HEK293 (cell line): ENCODE data around the gene TRMT112.

Experiments
- GLIS1 ChIP-seq: fragments of 450-650 bp; formaldehyde crosslinking; IDR thresholded peaks from 2 replicates; pipeline ENCODE4 v1.5.1; 2016; ENCODE audit warnings: missing biosample characterization, missing genetic modification characterization
- KLF1 ChIP-seq: fragments of 450-650 bp; formaldehyde crosslinking; IDR thresholded peaks from 2 replicates; pipeline ENCODE4 v1.5.1; 2016; ENCODE audit warnings: missing biosample characterization, missing genetic modification characterization
- KLF10 ChIP-seq: fragments of 450-650 bp; IDR thresholded peaks from 2 replicates; pipeline ENCODE4 v1.5.1; 2018; ENCODE audit warnings: missing biosample characterization, mild to moderate bottlenecking, missing genetic modification characterization
- KLF7 ChIP-seq: fragments of 450-650 bp; formaldehyde crosslinking; IDR thresholded peaks from 2 replicates; pipeline ENCODE4 v1.5.1; 2016; ENCODE audit warnings: missing biosample characterization, missing genetic modification characterization, borderline replicate concordance
- MEIS1 ChIP-seq: sonication (generic); formaldehyde crosslinking; IDR thresholded peaks from 2 replicates; pipeline ENCODE4 v1.8.1; 2022; ENCODE audit warnings: missing genetic modification reagents, mild to moderate bottlenecking, borderline replicate concordance
- PRDM1 ChIP-seq: fragments of 450-650 bp; formaldehyde crosslinking; IDR thresholded peaks from 2 replicates; pipeline ENCODE4; 2016; ENCODE audit warnings: missing biosample characterization, missing genetic modification characterization
- SP3 ChIP-seq: fragments of 450-650 bp; formaldehyde crosslinking; IDR thresholded peaks from 2 replicates; pipeline ENCODE4 v1.5.1; 2016; ENCODE audit warnings: missing biosample characterization, missing genetic modification characterization
- WT1 ChIP-seq: fragments of 450-650 bp; formaldehyde crosslinking; IDR thresholded peaks from 2 replicates; pipeline ENCODE4 v1.5.1; 2016; ENCODE audit warnings: missing biosample characterization, missing genetic modification characterization
- ZNF114 ChIP-seq: fragments of 450-650 bp; formaldehyde crosslinking; IDR thresholded peaks from 2 replicates; pipeline ENCODE4 v1.5.0; 2017; ENCODE audit warnings: missing biosample characterization, missing genetic modification characterization
- ZNF121 ChIP-seq: fragments of 450-650 bp; formaldehyde crosslinking; IDR thresholded peaks from 2 replicates; pipeline ENCODE4 v1.5.1; 2016; ENCODE audit warnings: missing biosample characterization, missing genetic modification characterization
- ZNF138 ChIP-seq: fragments of 450-650 bp; formaldehyde crosslinking; IDR thresholded peaks from 2 replicates; pipeline ENCODE4 v1.5.1; 2016; ENCODE audit warnings: missing biosample characterization, missing genetic modification characterization, borderline replicate concordance
- ZNF169 ChIP-seq: fragments of 450-650 bp; formaldehyde crosslinking; IDR thresholded peaks from 2 replicates; pipeline ENCODE4 v1.5.1; 2016; ENCODE audit warnings: missing biosample characterization, missing genetic modification characterization
- ZNF223 ChIP-seq: fragments of 450-650 bp; formaldehyde crosslinking; IDR thresholded peaks from 2 replicates; pipeline ENCODE4 v1.5.1; 2016; ENCODE audit warnings: missing biosample characterization, missing genetic modification characterization
- ZNF292 ChIP-seq: fragments of 450-650 bp; formaldehyde crosslinking; IDR thresholded peaks from 2 replicates; pipeline ENCODE4 v1.5.1; 2016; ENCODE audit warnings: low read depth, missing biosample characterization, missing genetic modification characterization, borderline replicate concordance
- ZNF302 ChIP-seq: fragments of 450-650 bp; formaldehyde crosslinking; IDR thresholded peaks from 2 replicates; pipeline ENCODE4 v1.5.1; 2016; ENCODE audit warnings: missing biosample characterization, missing genetic modification characterization, low read depth
- ZNF350 ChIP-seq: fragments of 450-650 bp; formaldehyde crosslinking; IDR thresholded peaks from 2 replicates; pipeline ENCODE4 v1.5.0; 2017; ENCODE audit warnings: missing biosample characterization, mild to moderate bottlenecking, missing genetic modification characterization
- ZNF354C ChIP-seq: fragments of 450-650 bp; formaldehyde crosslinking; IDR thresholded peaks from 2 replicates; pipeline ENCODE4 v1.5.1; 2016; ENCODE audit warnings: missing biosample characterization, missing genetic modification characterization, low read depth, borderline replicate concordance
- ZNF404 ChIP-seq: fragments of 450-650 bp; formaldehyde crosslinking; IDR thresholded peaks from 2 replicates; pipeline ENCODE4 v1.5.1; 2017; ENCODE audit warnings: missing biosample characterization, missing genetic modification characterization
- ZNF416 ChIP-seq: fragments of 450-650 bp; formaldehyde crosslinking; IDR thresholded peaks from 2 replicates; pipeline ENCODE4 v1.5.1; 2016; ENCODE audit warnings: missing biosample characterization, missing genetic modification characterization
- ZNF529 ChIP-seq: fragments of 450-650 bp; formaldehyde crosslinking; IDR thresholded peaks from 2 replicates; pipeline ENCODE4 v1.5.1; 2017; ENCODE audit warnings: missing genetic modification characterization, missing biosample characterization; ENCODE audit not compliant: insufficient replicate concordance
- ZNF530 ChIP-seq: fragments of 450-650 bp; formaldehyde crosslinking; IDR thresholded peaks from 2 replicates; pipeline ENCODE4 v1.5.1; 2016; ENCODE audit warnings: low read depth, missing biosample characterization, missing genetic modification characterization
- ZNF544 ChIP-seq: fragments of 450-650 bp; formaldehyde crosslinking; IDR thresholded peaks from 2 replicates; pipeline ENCODE4 v1.5.0; 2017; ENCODE audit warnings: missing biosample characterization, missing genetic modification characterization
- ZNF548 ChIP-seq: fragments of 450-650 bp; formaldehyde crosslinking; IDR thresholded peaks from 2 replicates; pipeline ENCODE4 v1.5.1; 2016; ENCODE audit warnings: missing biosample characterization, missing genetic modification characterization
- ZNF555 ChIP-seq: fragments of 450-650 bp; formaldehyde crosslinking; conservative IDR thresholded peaks from 2 replicates; pipeline ENCODE4 v1.5.1; 2017; ENCODE audit warnings: missing biosample characterization, mild to moderate bottlenecking, missing genetic modification characterization, inconsistent platforms
- ZNF610 ChIP-seq: fragments of 450-650 bp; formaldehyde crosslinking; IDR thresholded peaks from 2 replicates; pipeline ENCODE4 v1.5.1; 2016; ENCODE audit warnings: missing biosample characterization, missing genetic modification characterization, borderline replicate concordance
- ZNF624 ChIP-seq: fragments of 450-650 bp; formaldehyde crosslinking; IDR thresholded peaks from 2 replicates; pipeline ENCODE4 v1.5.1; 2017; ENCODE audit warnings: missing biosample characterization, missing genetic modification characterization
- ZNF776 ChIP-seq: fragments of 450-650 bp; formaldehyde crosslinking; IDR thresholded peaks from 2 replicates; pipeline ENCODE4 v1.5.0; 2017; ENCODE audit warnings: missing biosample characterization, missing genetic modification characterization, borderline replicate concordance
- ZNF777 ChIP-seq: fragments of 450-650 bp; formaldehyde crosslinking; IDR thresholded peaks from 2 replicates; pipeline ENCODE4 v1.5.1; 2017; ENCODE audit warnings: missing biosample characterization, missing genetic modification characterization, borderline replicate concordance
- ZNF792 ChIP-seq: fragments of 450-650 bp; formaldehyde crosslinking; IDR thresholded peaks from 2 replicates; pipeline ENCODE4 v1.5.1; 2016; ENCODE audit warnings: missing biosample characterization, missing genetic modification characterization
- ZSCAN16 ChIP-seq: fragments of 450-650 bp; formaldehyde crosslinking; IDR thresholded peaks from 2 replicates; pipeline ENCODE4 v1.5.1; 2016; ENCODE audit warnings: missing biosample characterization, missing genetic modification characterization
- ZXDB ChIP-seq: fragments of 450-650 bp; formaldehyde crosslinking; IDR thresholded peaks from 2 replicates; pipeline ENCODE4 v1.5.1; 2016; ENCODE audit warnings: missing biosample characterization, missing genetic modification characterization
- TF ChIP-seq, protein P1 (sequence below): fragments of 450-650 bp; formaldehyde crosslinking; IDR thresholded peaks from 2 replicates; pipeline ENCODE4 v1.5.1; 2016; ENCODE audit warnings: missing biosample characterization, missing genetic modification characterization
- TF ChIP-seq, protein P2 (sequence below): sonication (generic); formaldehyde crosslinking; IDR thresholded peaks from 2 replicates; pipeline ENCODE4 v1.8.1; 2022; ENCODE audit warnings: mild to moderate bottlenecking, moderate library complexity, missing genetic modification reagents
- TF ChIP-seq, protein P3 (sequence below): IDR thresholded peaks from 2 replicates; pipeline ENCODE4 v1.6.1; 2011; ENCODE audit warnings: mild to moderate bottlenecking, low read depth, low read length, borderline replicate concordance
- TF ChIP-seq, protein P4 (sequence below): fragments of 450-650 bp; formaldehyde crosslinking; IDR thresholded peaks from 2 replicates; pipeline ENCODE4 v1.5.1; 2016; ENCODE audit warnings: missing biosample characterization, missing genetic modification characterization
- TF ChIP-seq, protein P5 (sequence below): fragments of 450-650 bp; formaldehyde crosslinking; IDR thresholded peaks from 2 replicates; pipeline ENCODE4 v1.5.1; 2016; ENCODE audit warnings: missing biosample characterization, missing genetic modification characterization

The TRMT112 gene

DNA sequence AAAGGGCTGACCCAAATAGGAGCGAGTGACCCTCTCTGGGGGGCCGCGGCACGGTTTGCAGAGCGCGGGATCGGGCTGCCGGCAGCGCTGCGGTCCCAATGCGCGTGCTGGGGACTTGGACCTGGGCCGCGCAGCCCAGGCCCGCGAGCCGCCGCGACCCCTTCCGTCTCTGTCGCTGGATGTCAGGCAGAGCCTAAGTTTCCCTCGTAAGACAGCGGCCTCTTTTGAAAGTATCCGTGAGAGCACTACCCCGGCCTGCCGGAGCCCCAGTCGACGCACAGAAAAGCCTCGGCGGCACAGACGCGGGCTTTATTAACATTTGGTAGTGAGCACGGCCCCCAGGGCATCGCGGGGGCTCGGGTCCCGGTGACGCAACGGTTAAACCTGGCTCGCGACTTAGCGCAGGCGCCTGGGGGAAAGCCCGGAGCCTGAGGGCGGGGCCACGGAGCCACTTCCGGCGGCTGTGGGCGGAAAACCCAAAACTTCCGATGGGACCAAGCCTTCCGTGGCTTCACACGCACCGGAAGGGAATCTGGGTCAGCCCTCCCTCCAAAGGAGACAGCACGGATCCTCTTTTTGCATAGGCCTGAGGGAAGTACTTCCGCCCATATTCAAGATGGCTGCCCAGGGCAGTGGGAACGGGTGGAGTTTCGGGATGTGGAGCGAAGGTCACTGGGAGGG, 47.7 kb downstream of the TRMT112 start (continued):
- TF ChIP-seq ZNF792 (tag by site-specific recombination) (no peak), ZNF354C (tag by site-specific recombination) (no peak), ZNF114 (tag by site-specific recombination) (no peak), ZNF350 (tag by site-specific recombination) (no peak), ZNF555 (tag by site-specific recombination) (no peak), ZNF548 (tag by site-specific recombination) (no peak), ZNF416 (tag by site-specific recombination) (no peak), KLF7 (tag by site-specific recombination) (peak; percentile 55), ZNF404 (tag by site-specific recombination) (no peak), ZNF777 (tag by site-specific recombination) (no peak), ZNF529 (no peak), ZNF302 (no peak), ZNF624 (tag by site-specific recombination) (no peak), ZNF530 (no peak), ZNF292 (tag by site-specific recombination) (no peak), ZNF138 (tag by site-specific recombination) (no peak), GLIS1 (tag by site-specific recombination) (peak; percentile 56), KLF10 (tag by site-specific recombination) (peak; percentile 74), SP3 (tag by site-specific recombination) (peak; percentile 100), ZXDB (peak; percentile 96), ZNF610 (tag by site-specific recombination) (no peak), KLF1 (tag by site-specific recombination) (no peak), ZNF223 (tag by site-specific recombination) (no peak), ZNF544 (no peak), WT1 (tag by site-specific recombination) (no peak), ZNF121 (peak; percentile 68), ZSCAN16 (tag by site-specific recombination) (peak; percentile 94), MEIS1 (CRISPR knock-in tag) (no peak), PRDM1 (tag by site-specific recombination) (no peak), ZNF776 (no peak), ZNF169 (tag by site-specific recombination) (no peak)
- TF ChIP-seq, protein P1, sequence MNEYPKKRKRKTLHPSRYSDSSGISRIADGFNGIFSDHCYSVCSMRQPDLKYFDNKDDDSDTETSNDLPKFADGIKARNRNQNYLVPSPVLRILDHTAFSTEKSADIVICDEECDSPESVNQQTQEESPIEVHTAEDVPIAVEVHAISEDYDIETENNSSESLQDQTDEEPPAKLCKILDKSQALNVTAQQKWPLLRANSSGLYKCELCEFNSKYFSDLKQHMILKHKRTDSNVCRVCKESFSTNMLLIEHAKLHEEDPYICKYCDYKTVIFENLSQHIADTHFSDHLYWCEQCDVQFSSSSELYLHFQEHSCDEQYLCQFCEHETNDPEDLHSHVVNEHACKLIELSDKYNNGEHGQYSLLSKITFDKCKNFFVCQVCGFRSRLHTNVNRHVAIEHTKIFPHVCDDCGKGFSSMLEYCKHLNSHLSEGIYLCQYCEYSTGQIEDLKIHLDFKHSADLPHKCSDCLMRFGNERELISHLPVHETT (tag by site-specific recombination): peak; percentile 45; the same call in 1 of the 2 replicates
- TF ChIP-seq, protein P2, sequence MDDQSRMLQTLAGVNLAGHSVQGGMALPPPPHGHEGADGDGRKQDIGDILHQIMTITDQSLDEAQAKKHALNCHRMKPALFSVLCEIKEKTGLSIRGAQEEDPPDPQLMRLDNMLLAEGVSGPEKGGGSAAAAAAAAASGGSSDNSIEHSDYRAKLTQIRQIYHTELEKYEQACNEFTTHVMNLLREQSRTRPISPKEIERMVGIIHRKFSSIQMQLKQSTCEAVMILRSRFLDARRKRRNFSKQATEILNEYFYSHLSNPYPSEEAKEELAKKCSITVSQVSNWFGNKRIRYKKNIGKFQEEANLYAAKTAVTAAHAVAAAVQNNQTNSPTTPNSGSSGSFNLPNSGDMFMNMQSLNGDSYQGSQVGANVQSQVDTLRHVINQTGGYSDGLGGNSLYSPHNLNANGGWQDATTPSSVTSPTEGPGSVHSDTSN (CRISPR knock-in tag): 0 out of 2 replicates have a peak, but pooled peaks have one; percentile 34
- TF ChIP-seq, protein P3, sequence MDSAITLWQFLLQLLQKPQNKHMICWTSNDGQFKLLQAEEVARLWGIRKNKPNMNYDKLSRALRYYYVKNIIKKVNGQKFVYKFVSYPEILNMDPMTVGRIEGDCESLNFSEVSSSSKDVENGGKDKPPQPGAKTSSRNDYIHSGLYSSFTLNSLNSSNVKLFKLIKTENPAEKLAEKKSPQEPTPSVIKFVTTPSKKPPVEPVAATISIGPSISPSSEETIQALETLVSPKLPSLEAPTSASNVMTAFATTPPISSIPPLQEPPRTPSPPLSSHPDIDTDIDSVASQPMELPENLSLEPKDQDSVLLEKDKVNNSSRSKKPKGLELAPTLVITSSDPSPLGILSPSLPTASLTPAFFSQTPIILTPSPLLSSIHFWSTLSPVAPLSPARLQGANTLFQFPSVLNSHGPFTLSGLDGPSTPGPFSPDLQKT: peak; percentile 73; the same call in 1 of the 2 replicates
- TF ChIP-seq, protein P4, sequence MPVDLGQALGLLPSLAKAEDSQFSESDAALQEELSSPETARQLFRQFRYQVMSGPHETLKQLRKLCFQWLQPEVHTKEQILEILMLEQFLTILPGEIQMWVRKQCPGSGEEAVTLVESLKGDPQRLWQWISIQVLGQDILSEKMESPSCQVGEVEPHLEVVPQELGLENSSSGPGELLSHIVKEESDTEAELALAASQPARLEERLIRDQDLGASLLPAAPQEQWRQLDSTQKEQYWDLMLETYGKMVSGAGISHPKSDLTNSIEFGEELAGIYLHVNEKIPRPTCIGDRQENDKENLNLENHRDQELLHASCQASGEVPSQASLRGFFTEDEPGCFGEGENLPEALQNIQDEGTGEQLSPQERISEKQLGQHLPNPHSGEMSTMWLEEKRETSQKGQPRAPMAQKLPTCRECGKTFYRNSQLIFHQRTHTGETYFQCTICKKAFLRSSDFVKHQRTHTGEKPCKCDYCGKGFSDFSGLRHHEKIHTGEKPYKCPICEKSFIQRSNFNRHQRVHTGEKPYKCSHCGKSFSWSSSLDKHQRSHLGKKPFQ (tag by site-specific recombination): peak; percentile 92; the same call in 1 of the 2 replicates
- TF ChIP-seq, protein P5, sequence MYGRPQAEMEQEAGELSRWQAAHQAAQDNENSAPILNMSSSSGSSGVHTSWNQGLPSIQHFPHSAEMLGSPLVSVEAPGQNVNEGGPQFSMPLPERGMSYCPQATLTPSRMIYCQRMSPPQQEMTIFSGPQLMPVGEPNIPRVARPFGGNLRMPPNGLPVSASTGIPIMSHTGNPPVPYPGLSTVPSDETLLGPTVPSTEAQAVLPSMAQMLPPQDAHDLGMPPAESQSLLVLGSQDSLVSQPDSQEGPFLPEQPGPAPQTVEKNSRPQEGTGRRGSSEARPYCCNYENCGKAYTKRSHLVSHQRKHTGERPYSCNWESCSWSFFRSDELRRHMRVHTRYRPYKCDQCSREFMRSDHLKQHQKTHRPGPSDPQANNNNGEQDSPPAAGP: no peak
